Activated T-helper 2 cell treated with anti-CD3 and anti-CD28 coated beads, Interferon-gamma antibody, Interleukin-2, Interleukin-4, amounts not matched to agents 10 μg/mL and 5 μg/mL and 100 μg/mL, durations not matched to agents 14 hours and 24 hours and 36 hours (primary cell): ENCODE measurements around the gene WDFY1. TPM values are rescaled to one million over a fixed set of nuclear protein-coding genes. Genes with fewer than 3 reads are reported as not detected.

Source experiments
- DNase-seq: peaks from one replicate; pipeline ENCODE4 v3.0.0; 2021; ENCODE audit warnings: low spot score
- H3K27ac Mint-ChIP-seq: one replicate; pipeline ENCODE4 v1.8.0; 2021; ENCODE audit warnings: mixed read lengths
- H3K27me3 Mint-ChIP-seq: one replicate; pipeline ENCODE4 v1.8.0; 2021; ENCODE audit warnings: low read depth, mixed read lengths
- H3K36me3 Mint-ChIP-seq: one replicate; pipeline ENCODE4 v1.8.0; 2021; ENCODE audit warnings: low read depth, mixed read lengths
- H3K4me1 Mint-ChIP-seq: one replicate; pipeline ENCODE4 v1.8.0; 2021; ENCODE audit warnings: low read depth, mixed read lengths
- H3K4me3 Mint-ChIP-seq: one replicate; pipeline ENCODE4 v1.8.0; 2021; ENCODE audit warnings: low read depth, mild to moderate bottlenecking, moderate library complexity, mixed read lengths
- H3K9me3 Mint-ChIP-seq: one replicate; pipeline ENCODE4 v1.8.0; 2021; ENCODE audit warnings: mixed read lengths
- intact Hi-C: fragments of 100-400 bp; cut with micrococcal nuclease; formaldehyde crosslinking; loops from one replicate; pipeline ENCODE4 v1.15.1; 2023
- total RNA-seq: library from RNA; stranded (reverse); gene quantifications from 2 replicates; pipeline ENCODE4 v1.2.3, GENCODE V29; 2022

WDFY1 gene
- total RNA-seq, 1 donor from 2014 or later = 22.2 TPM

GRCh38 chr2:223973606-223974005 lies 28.5 kb upstream of the WDFY1 start:
- intact Hi-C loops = loop anchor here (5.0 kb wide), 1 partner anchor 69 kb away; no protein-coding TSS in a partner anchor
- Mint-ChIP-seq H3K4me3 (no peak overlapping the region), H3K4me1 (peaks cover 7% of the 10 kb centered on the region), H3K9me3 (no peaks in the 10 kb centered on the region), H3K27me3 (no peaks in the 10 kb centered on the region), H3K36me3 (peaks cover 13% of the 10 kb centered on the region), H3K27ac (no peak overlapping the region)
- no peak for DNase-seq

- H3K27me3 Mint-ChIP-seq = no peaks in the 10 kb centered on the region
- H3K4me3 Mint-ChIP-seq = no peak overlapping the region
- no peak for DNase-seq
- intact Hi-C loops = loop anchor here (5.0 kb wide), 1 partner anchor 70 kb away; no protein-coding TSS in a partner anchor
- H3K27ac Mint-ChIP-seq = no peak overlapping the region
- peaks cover 7% of the 10 kb centered on the region for H3K4me1 Mint-ChIP-seq
- H3K9me3 Mint-ChIP-seq = no peaks in the 10 kb centered on the region
- H3K36me3 Mint-ChIP-seq = peaks cover 17% of the 10 kb centered on the region
Measured at GRCh38 chr2:223972656-223973102, 27.5 kb upstream of the WDFY1 start.

GRCh38 chr2:223971731-223972130 lies 26.6 kb upstream of the WDFY1 start:
- Mint-ChIP-seq H3K36me3 (peaks cover 23% of the 10 kb centered on the region), H3K4me1 (peaks cover 8% of the 10 kb centered on the region), H3K27me3 (no peaks in the 10 kb centered on the region), H3K4me3 (no peak overlapping the region), H3K9me3 (no peaks in the 10 kb centered on the region), H3K27ac (no peak overlapping the region)
- intact Hi-C loops = loop anchor here (2.0 to 5.0 kb wide), 2 partner anchors 21 to 71 kb away; no protein-coding TSS in a partner anchor
- DNase-seq = no peak

GRCh38 chr2:223970343-223971128 lies 25.4 kb upstream of the WDFY1 start:
- peaks cover 11% of the 10 kb centered on the region for H3K4me1 Mint-ChIP-seq
- no peak overlapping the region for H3K27ac Mint-ChIP-seq
- no peak overlapping the region for H3K4me3 Mint-ChIP-seq
- no peak for DNase-seq
- no peaks in the 10 kb centered on the region for H3K27me3 Mint-ChIP-seq
- intact Hi-C loops = loop anchor here (1.0 to 5.0 kb wide), 4 partner anchors 22 to 399 kb away; no protein-coding TSS in a partner anchor
- H3K9me3 Mint-ChIP-seq = no peaks in the 10 kb centered on the region
- H3K36me3 Mint-ChIP-seq = peaks cover 28% of the 10 kb centered on the region

- Mint-ChIP-seq H3K27me3 (no peaks in the 10 kb centered on the region), H3K36me3 (peaks cover 31% of the 10 kb centered on the region), H3K4me3 (no peak overlapping the region), H3K27ac (no peak overlapping the region), H3K4me1 (peaks cover 11% of the 10 kb centered on the region), H3K9me3 (no peaks in the 10 kb centered on the region)
- intact Hi-C loops = loop anchor here (1.0 to 5.0 kb wide), 4 partner anchors 23 to 399 kb away; no protein-coding TSS in a partner anchor
- DNase-seq = no peak
Measured at GRCh38 chr2:223969856-223970255, 24.7 kb upstream of the WDFY1 start.

- no peak overlapping the region for H3K4me3 Mint-ChIP-seq
- H3K9me3 Mint-ChIP-seq = no peaks in the 10 kb centered on the region
Measured at GRCh38 chr2:223969315-223969714, 24.2 kb upstream of the WDFY1 start.

GRCh38 chr2:223967981-223968380 lies 22.8 kb upstream of the WDFY1 start:
- H3K4me1 Mint-ChIP-seq = peaks cover 13% of the 10 kb centered on the region
- no peak overlapping the region for H3K4me3 Mint-ChIP-seq
- no peaks in the 10 kb centered on the region for H3K9me3 Mint-ChIP-seq
- DNase-seq = no peak
- no peaks in the 10 kb centered on the region for H3K27me3 Mint-ChIP-seq
- no peak overlapping the region for H3K27ac Mint-ChIP-seq
- intact Hi-C loops = no loop called here
- peaks cover 41% of the 10 kb centered on the region for H3K36me3 Mint-ChIP-seq

More at GRCh38 chr2:223969315-223969714, 24.2 kb upstream of the WDFY1 start:
- DNase-seq = no peak
- peaks cover 11% of the 10 kb centered on the region for H3K4me1 Mint-ChIP-seq
- H3K27me3 Mint-ChIP-seq = no peaks in the 10 kb centered on the region
- H3K36me3 Mint-ChIP-seq = peaks cover 35% of the 10 kb centered on the region
- no peak overlapping the region for H3K27ac Mint-ChIP-seq
- intact Hi-C loops = no loop called here

- Mint-ChIP-seq H3K9me3 (no peaks in the 10 kb centered on the region), H3K4me1 (peaks cover 61% of the 10 kb centered on the region), H3K36me3 (peaks cover 39% of the 10 kb centered on the region), H3K27ac (no peak overlapping the region), H3K4me3 (peak overlapping the region; percentile 33), H3K27me3 (no peaks in the 10 kb centered on the region)
- DNase-seq = no peak
- intact Hi-C loops = loop anchor here (5.0 to 10.0 kb wide), 5 partner anchors 68 to 1305 kb away; partner anchors contain the start of genes AP1S3 and FARSB
Measured at GRCh38 chr2:223959688-223960087, 14.6 kb upstream of the WDFY1 start.

GRCh38 chr2:223957092-223957851 lies 12.1 kb upstream of the WDFY1 start, which contains the start of gene MRPL44:
Gene MRPL44 (plus strand): TSS chr2:223957463. CDS start chr2:223957473, 10 bp downstream.
- H3K4me3 Mint-ChIP-seq = peak within 1 kb of the TSS; percentile 89
- peaks cover 29% of the 10 kb centered on the region for H3K36me3 Mint-ChIP-seq
- no peaks in the 10 kb centered on the region for H3K27me3 Mint-ChIP-seq
- peaks cover 71% of the 10 kb centered on the region for H3K4me1 Mint-ChIP-seq
- intact Hi-C loops = loop anchor here (1.0 to 10.0 kb wide), 9 partner anchors 12 to 1302 kb away; partner anchors contain the start of genes AP1S3, CUL3, FARSB and WDFY1
- H3K27ac Mint-ChIP-seq = peak within 1 kb of the TSS; percentile 87
- no peaks in the 10 kb centered on the region for H3K9me3 Mint-ChIP-seq
- DNase-seq = peak; percentile 96

- peak overlapping the region; percentile 87 for H3K27ac Mint-ChIP-seq
- no peak for DNase-seq
- H3K4me3 Mint-ChIP-seq = peak overlapping the region; percentile 65
- peaks cover 63% of the 10 kb centered on the region for H3K4me1 Mint-ChIP-seq
- no peaks in the 10 kb centered on the region for H3K9me3 Mint-ChIP-seq
- intact Hi-C loops = loop anchor here (5.0 to 10.0 kb wide), 5 partner anchors 71 to 1301 kb away; partner anchors contain the start of genes AP1S3 and FARSB
- no peaks in the 10 kb centered on the region for H3K27me3 Mint-ChIP-seq
- peaks cover 20% of the 10 kb centered on the region for H3K36me3 Mint-ChIP-seq
Measured at GRCh38 chr2:223956300-223956699, 11.2 kb upstream of the WDFY1 start.

- Mint-ChIP-seq H3K27ac (no peak overlapping the region), H3K27me3 (no peaks in the 10 kb centered on the region), H3K4me1 (peaks cover 60% of the 10 kb centered on the region), H3K9me3 (no peaks in the 10 kb centered on the region), H3K4me3 (no peak overlapping the region), H3K36me3 (peaks cover under 1% of the 10 kb centered on the region)
- intact Hi-C loops = loop anchor here (10.0 kb wide), 2 partner anchors 1080 to 1300 kb away; partner anchors contain the start of gene FARSB
- no peak for DNase-seq
Measured at GRCh38 chr2:223954401-223954800, 9.3 kb upstream of the WDFY1 start.

- intact Hi-C loops = loop anchor here (10.0 kb wide), 2 partner anchors 1082 to 1298 kb away; partner anchors contain the start of gene FARSB
- Mint-ChIP-seq H3K4me3 (no peak overlapping the region), H3K27me3 (no peaks in the 10 kb centered on the region), H3K4me1 (peaks cover 62% of the 10 kb centered on the region), H3K9me3 (no peaks in the 10 kb centered on the region), H3K27ac (no peak overlapping the region), H3K36me3 (no peaks in the 10 kb centered on the region)
- no peak for DNase-seq
Measured at GRCh38 chr2:223952280-223952968, 7.3 kb upstream of the WDFY1 start.
